NCI-H128 (cell line): ENCODE measurements around the gene EPN2.

Source experiments
- DNase-seq: peaks from one replicate; lab custom pipeline; 2025; ENCODE audit not compliant: unreplicated experiment; lab: John Stamatoyannopoulos, UW

The EPN2 gene

GRCh38 chr17:19238167-19238505, 970 bp downstream of the EPN2 start:
- no peak for DNase-seq

GRCh38 chr17:19239544-19239943, 2.4 kb downstream of the EPN2 start:
- no peak for DNase-seq

DNA sequence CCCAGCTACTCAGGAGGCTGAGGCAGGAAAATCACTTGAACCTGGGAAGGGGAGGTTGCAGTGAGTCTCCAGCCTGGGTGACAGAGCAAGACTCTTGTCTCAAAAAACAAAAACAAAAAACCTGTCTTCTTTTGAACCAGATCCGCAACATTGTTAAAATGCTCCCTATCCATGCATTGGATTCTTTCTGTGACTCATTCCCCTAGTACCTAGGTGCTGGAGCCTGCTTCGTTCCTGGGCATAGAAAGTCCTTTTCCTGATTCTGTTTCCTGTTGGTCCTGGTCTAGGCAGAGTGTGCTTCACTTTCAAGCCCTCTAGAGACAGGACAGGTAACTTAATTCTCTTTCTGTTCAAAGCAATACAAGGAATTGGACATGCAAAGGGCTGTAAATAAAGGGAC, 5.2 kb downstream of the EPN2 start:
- DNase-seq: no peak

DNA sequence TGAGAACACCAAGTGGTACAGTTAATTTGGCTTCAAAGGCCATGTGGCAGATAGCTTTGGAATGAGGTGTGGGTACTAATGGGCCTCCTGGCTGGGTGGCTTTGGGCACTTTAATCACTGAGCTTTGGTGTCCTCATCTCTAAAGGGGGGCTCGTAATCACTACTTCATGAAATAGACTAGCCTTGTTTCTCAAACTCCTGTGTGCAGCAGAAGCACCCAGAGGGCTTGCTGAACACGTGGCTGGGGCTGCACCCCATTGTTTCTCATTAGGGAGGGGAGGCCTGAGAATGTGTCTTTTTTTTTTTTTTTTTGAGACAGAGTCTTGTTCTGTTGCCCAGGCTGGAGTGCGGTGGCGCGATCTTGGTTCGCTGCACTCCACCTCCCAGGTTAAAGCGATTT, 5.8 kb downstream of the EPN2 start:
- DNase-seq: no peak

DNA sequence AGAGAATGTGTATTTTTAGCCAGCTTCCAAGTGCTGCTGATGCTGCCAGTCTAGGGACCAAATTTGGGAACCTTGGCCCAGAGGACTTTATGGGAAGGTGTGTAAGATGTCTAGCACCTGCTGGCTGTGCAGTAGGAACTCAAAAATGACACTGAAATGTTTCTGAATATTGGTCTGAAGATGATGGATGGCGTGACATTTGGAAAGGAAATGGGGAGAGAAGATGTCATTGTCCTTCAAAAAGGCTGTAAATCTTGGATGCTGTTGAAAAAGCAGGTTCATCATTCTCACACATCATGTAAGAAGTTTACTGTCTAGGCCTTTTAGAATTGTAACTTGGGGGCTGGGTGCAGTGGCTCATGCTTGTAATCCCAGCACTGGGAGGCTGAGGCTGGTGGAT, 6.7 kb downstream of the EPN2 start:
- no peak for DNase-seq

GRCh38 chr17:19244357-19244756, 7.2 kb downstream of the EPN2 start:
- no peak for DNase-seq

GRCh38 chr17:19244781-19245180, 7.6 kb downstream of the EPN2 start:
- no peak for DNase-seq

- no peak for DNase-seq
Observed at GRCh38 chr17:19247473-19247872, 10.3 kb downstream of the EPN2 start.

GRCh38 chr17:19248151-19248927, 11.2 kb downstream of the EPN2 start:
- no peak for DNase-seq

- DNase-seq: no peak
Observed at GRCh38 chr17:19248928-19249574, 11.9 kb downstream of the EPN2 start.

GRCh38 chr17:19249681-19250080, 12.5 kb downstream of the EPN2 start:
- DNase-seq: no peak

DNA sequence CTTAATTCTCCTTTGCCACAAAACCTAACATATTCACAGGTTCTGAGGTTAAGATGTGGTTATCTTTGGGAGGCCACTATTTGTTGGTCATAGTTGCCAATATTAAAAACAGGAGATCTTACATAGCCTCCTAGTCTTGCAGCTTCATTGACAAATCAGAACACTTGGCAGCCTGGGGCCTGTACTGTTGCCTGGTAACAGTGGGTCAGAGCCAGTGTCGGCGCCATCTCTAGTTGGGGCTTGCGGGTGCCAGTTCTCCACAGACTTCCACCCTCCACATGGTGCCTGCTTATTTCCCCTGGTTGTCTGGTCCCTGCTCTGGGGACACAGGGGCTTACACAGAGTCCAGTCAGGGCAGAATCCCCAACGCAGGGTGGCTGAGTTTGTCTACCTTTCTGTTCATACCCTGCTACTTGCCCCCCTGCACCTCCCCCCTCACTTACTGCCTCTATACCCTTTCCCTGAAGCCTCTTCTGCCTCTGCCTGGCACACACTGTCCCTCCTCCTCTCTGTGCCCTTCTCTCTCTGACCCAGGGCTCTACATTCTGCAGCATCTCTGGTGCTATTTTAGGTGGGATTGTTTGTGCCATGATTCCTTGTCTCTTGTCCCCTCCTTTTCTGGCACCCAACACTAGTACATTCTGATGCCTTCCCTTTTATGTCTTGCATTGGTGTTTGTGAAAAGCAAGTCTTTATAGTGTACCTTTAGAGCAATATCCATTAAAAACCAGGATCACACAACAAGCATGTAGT, 13.4 kb downstream of the EPN2 start:
- DNase-seq: no peak

DNA sequence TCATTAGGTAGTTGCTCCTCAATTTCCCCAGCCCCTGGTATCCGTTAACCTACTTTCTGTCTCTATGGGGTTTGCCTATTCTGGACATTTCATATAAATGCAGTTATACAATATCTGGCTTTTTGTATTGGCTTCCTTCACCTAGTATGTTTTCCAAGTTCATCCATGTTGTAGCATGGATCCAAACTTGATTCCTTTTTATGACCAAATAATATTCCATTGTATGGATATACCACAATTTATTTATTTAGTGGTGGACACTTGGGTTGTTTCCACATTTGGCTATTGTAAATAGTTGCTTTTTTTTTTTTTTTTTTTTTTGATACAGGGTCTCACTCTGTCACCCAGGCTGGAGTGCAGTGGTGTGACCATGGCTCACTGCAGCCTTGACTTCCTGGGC, 15.9 kb downstream of the EPN2 start:
- no peak for DNase-seq

DNA sequence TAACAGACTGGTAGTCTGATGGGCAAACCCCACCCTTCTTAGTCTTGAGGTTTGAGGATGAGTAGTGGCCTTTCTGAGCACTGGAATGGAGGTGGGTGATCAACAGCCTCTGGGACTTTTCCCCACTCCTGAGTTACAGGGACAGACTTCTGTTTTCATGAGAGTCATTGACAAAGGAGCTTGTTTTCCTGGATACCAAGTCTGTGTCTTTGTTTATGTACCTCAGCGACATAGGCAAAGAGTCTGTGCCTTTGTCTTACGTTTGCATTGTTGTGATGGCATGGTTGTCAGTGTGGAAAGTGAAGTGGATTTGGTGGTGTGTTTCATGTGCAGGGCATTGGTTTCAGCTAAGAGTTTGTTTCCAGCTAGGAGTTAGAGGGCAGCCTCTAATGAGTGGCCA, 17.5 kb downstream of the EPN2 start:
- no peak for DNase-seq

DNA sequence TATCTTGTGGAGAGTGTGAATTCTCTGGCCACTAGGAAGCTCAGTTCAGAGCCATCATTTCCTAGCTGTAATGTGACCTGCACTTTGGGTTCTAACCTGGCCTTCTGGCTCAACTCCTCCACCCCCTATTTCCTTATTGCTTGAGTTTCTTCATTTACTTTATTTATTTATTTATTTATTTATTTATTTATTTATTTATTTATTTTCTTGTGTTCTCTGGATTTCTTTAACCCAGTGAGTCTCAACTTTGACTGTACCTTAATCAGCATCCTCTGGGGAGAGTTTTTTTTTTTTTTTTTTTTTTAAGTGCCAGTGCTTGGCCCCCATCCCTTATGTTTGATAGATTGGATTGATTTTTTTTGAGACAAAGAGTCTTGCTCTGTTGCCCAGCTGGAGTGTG, 18.1 kb downstream of the EPN2 start:
- DNase-seq: no peak

GRCh38 chr17:19258371-19258770, 21.2 kb downstream of the EPN2 start:
- DNase-seq: no peak

DNA sequence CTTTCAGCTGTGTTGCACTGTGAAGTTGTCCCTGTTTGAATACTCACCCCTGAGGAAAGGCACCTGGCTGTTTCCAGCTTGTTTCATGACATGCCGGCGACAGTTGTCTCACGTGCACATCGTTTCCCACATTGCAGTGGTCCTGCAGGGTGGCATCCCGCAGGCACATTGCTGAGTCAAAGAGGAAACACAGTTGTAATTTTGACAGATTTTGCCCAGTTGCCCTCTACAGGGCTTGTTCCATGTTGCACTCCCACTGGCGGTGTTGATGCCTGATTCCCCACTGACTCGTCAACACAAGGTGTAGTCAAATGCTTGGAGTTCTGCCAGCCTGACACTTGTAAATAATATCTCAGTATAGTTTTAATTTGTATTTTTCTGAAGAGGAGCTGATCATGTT, 23.8 kb downstream of the EPN2 start:
- DNase-seq: no peak

GRCh38 chr17:19261426-19261825, 24.3 kb downstream of the EPN2 start:
- DNase-seq: no peak

- DNase-seq: no peak
Observed at GRCh38 chr17:19262650-19263631, 25.8 kb downstream of the EPN2 start.

GRCh38 chr17:19263641-19264051, 26.5 kb downstream of the EPN2 start:
- no peak for DNase-seq

GRCh38 chr17:19264268-19264667, 27.1 kb downstream of the EPN2 start:
- DNase-seq: no peak
